ENCODE measurements around the gene DCP1A.
"Not testable (repeated sequence)": the region's sequence is repeated elsewhere in the genome, so short reads cannot be mapped to it uniquely, and the experiment has no call there.

The DCP1A gene

GRCh38 chr3:53261712-53262111 is 85.6 kb downstream of the DCP1A start:
- no peak for DNase-seq

- no peak for DNase-seq
Observed at GRCh38 chr3:53260286-53260785, 87.0 kb downstream of the DCP1A start.

- no peak for DNase-seq
Observed at GRCh38 chr3:53259427-53260259, 87.7 kb downstream of the DCP1A start.

- no peak for DNase-seq
Observed at GRCh38 chr3:53258600-53259426, 88.5 kb downstream of the DCP1A start.

- no peak for DNase-seq
Observed at GRCh38 chr3:53257465-53257864, 89.9 kb downstream of the DCP1A start.

GRCh38 chr3:53256704-53257055 is 90.7 kb downstream of the DCP1A start:
- DNase-seq, result no peak

GRCh38 chr3:53255775-53256703 is 91.3 kb downstream of the DCP1A start, which contains the start of gene TKT:
Gene TKT (minus strand): TSS chr3:53256022. CDS start chr3:53255942, 80 bp downstream.
- peak; percentile 64 to 74 for DNase-seq

- no peak for DNase-seq
Observed at GRCh38 chr3:53255423-53255774, 91.9 kb downstream of the DCP1A start.

- DNase-seq, result peak in 1 of 2 experiments; percentile 59
Observed at GRCh38 chr3:53254509-53255422, 92.6 kb downstream of the DCP1A start.

- no peak for DNase-seq
Observed at GRCh38 chr3:53253707-53254508, 93.4 kb downstream of the DCP1A start.

- not testable (repeated sequence) for DNase-seq
Observed at GRCh38 chr3:53252947-53253322, 94.4 kb downstream of the DCP1A start.

GRCh38 chr3:53252096-53252946 is 95.0 kb downstream of the DCP1A start:
- no peak for DNase-seq

GRCh38 chr3:53250881-53251605 is 96.3 kb downstream of the DCP1A start:
- DNase-seq, result no peak

- no peak for DNase-seq
Observed at GRCh38 chr3:53250453-53250852, 96.9 kb downstream of the DCP1A start.

GRCh38 chr3:53248161-53248560 is 99.2 kb downstream of the DCP1A start:
- no peak for DNase-seq

- DNase-seq, result no peak
Observed at GRCh38 chr3:53247619-53248018, 99.7 kb downstream of the DCP1A start.

- no peak for DNase-seq
Observed at GRCh38 chr3:53244271-53244670, 103.1 kb downstream of the DCP1A start.

GRCh38 chr3:53243785-53244184 is 103.6 kb downstream of the DCP1A start:
- no peak for DNase-seq

GRCh38 chr3:53243165-53243564 is 104.2 kb downstream of the DCP1A start:
- no peak for DNase-seq

All from SHP77 (cell line).